Peyer's patch (tissue), 4 donors: Measurements from ENCODE around the gene ZNF837. TPM values are rescaled to one million over a fixed set of nuclear protein-coding genes. Genes with fewer than 3 reads are reported as not detected.
"Not testable (repeated sequence)": the region's sequence is repeated elsewhere in the genome, so short reads cannot be mapped to it uniquely, and the experiment has no call there.

Experiments
- DNase-seq, 3 donors: peaks; one replicate each; pipeline ENCODE4 v3.0.0-alpha.2; 2017 to 2019
- H3K27ac ChIP-seq, 4 donors: fragments of 200-600 bp; sonication (generic); one replicate each; pipeline ENCODE4 v1.5.1; 2016 to 2019
- H3K27me3 ChIP-seq, 2 donors: fragments of 200-600 bp; sonication (generic); one replicate each; pipeline ENCODE4 v1.5.1; 2019
- H3K36me3 ChIP-seq, 3 donors: fragments of 200-600 bp; sonication (generic); one replicate each; pipeline ENCODE4 v1.5.1; 2016 to 2019
- H3K4me1 ChIP-seq, 4 donors: fragments of 200-600 bp; sonication (generic); one replicate each; pipeline ENCODE4 v1.5.1; 2016 to 2019
- H3K4me3 ChIP-seq, 4 donors: fragments of 200-600 bp; sonication (generic); 1 replicate in 3 of 4; 2 replicates in 1 of 4; pipeline ENCODE4 v1.5.1; 2016 to 2019; ENCODE audit warnings: mild to moderate bottlenecking in 1 of 4
- H3K9me3 ChIP-seq, 4 donors: fragments of 200-600 bp; sonication (generic); one replicate each; pipeline ENCODE4 v1.5.1; 2016 to 2019; ENCODE audit warnings: mild to moderate bottlenecking in 1 of 4
- CTCF ChIP-seq, 6 experiments: fragments of 450-650 bp in 4 of 6; fragments of 200-600 bp in 2 of 6; sonication (generic) in 1 of 6; IDR thresholded peaks; one replicate each; pipeline ENCODE4 v1.5.1; 2017 to 2019; ENCODE audit warnings: antibody characterized with exemption in 6 of 6, mild to moderate bottlenecking in 3 of 6, moderate library complexity in 1 of 6
- POLR2A ChIP-seq, 2 donors: fragments of 450-650 bp; IDR thresholded peaks; one replicate each; pipeline ENCODE4 v1.5.1; 2017; ENCODE audit warnings: antibody characterized with exemption in 2 of 2, mild to moderate bottlenecking in 2 of 2, moderate library complexity in 2 of 2
- total RNA-seq, 4 donors: library from RNA; depleted of rRNA; stranded (reverse); fragments of >200 nt; gene quantifications; one replicate each; pipeline ENCODE4 v1.1.0, GENCODE V29; 2016

Gene ZNF837
- total RNA-seq, 4 donors from 2014 or later = 3.3 to 10.9 (median 7.7) TPM

DNA sequence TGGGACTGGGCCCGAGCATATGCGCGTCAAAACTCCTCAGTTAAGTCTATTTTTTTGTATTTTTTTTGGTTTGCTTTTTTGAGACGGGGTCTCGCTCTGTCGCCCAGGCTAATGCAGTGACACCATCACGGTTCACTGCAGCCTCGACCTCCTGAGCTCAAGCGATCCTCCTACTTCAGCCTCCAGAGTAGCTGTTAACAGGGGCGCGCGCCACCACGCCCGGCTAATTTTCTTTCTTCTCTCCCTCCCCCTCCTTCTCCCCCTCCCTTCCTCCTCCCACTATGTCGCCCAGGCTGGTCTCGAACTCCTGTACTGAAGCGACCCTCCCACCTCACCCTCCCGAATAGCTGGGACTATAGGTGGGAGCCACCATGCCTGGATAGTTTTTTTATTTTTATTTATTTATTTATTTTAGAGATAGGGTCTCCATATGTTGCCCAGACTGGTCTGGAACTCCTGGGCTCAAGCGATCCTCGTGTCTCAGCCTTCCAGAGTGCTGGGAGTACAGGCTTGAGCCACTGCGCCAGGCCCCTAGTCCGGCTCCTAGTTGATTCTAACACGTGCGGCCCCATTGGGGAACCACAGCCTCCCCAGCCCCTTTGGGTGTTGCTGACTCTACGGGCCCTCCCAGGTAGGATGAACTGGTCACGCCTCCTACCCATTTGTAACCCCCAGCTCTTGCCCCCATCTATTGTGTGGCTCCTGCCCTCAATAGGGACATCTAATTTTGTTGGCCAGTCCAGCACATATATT, 806 bp upstream of the ZNF837 start:
- Histone ChIP-seq H3K9me3 (no peaks in the 10 kb centered on the region), H3K27ac (peak overlapping the region; percentile 72 to 96 (median 89)), H3K4me3 (peak overlapping the region; percentile 60 to 83 (median 78)), H3K27me3 (no peaks in the 10 kb centered on the region), H3K4me1 (peaks cover 0 to 33% (median 18%) of the 10 kb centered on the region in 4 donors), H3K36me3 (no peaks in the 10 kb centered on the region)
- DNase-seq = no peak
- no peak for TF ChIP-seq POLR2A (IDR thresholded peaks at IDR 0.05)
- no peak for TF ChIP-seq CTCF (IDR thresholded peaks at IDR 0.05)

- Histone ChIP-seq H3K4me1 (peaks cover 0 to 22% (median 10%) of the 10 kb centered on the region in 4 donors), H3K9me3 (no peaks in the 10 kb centered on the region), H3K4me3 (peak overlapping the region; percentile 60 to 83 (median 78)), H3K27me3 (no peaks in the 10 kb centered on the region), H3K27ac (peak overlapping the region; percentile 86 to 96 (median 92)), H3K36me3 (no peaks in the 10 kb centered on the region)
- no peak for DNase-seq
- TF ChIP-seq CTCF (IDR thresholded peaks at IDR 0.05) = no peak
Measured at GRCh38 chr19:58380037-58380661, 681 bp downstream of the ZNF837 start.

- H3K27me3 ChIP-seq = no peaks in the 10 kb centered on the region
- H3K4me1 ChIP-seq = peaks cover 0 to 22% (median 10%) of the 10 kb centered on the region in 4 donors
- DNase-seq = no peak
- no peaks in the 10 kb centered on the region for H3K9me3 ChIP-seq
- H3K36me3 ChIP-seq = no peaks in the 10 kb centered on the region
- H3K4me3 ChIP-seq = no peak overlapping the region
- peak overlapping the region in 1 of 4 donors; percentile 92 for H3K27ac ChIP-seq
- TF ChIP-seq POLR2A (IDR thresholded peaks at IDR 0.05) = no peak
- TF ChIP-seq CTCF (IDR thresholded peaks at IDR 0.05) = no peak
Measured at GRCh38 chr19:58379246-58379645, 1.6 kb downstream of the ZNF837 start.

- peaks cover 0 to 17% (median 7%) of the 10 kb centered on the region in 4 donors for H3K4me1 ChIP-seq
- not testable (repeated sequence) for H3K27ac ChIP-seq, H3K9me3 ChIP-seq, H3K36me3 ChIP-seq, DNase-seq, H3K4me3 ChIP-seq, H3K27me3 ChIP-seq
Measured at GRCh38 chr19:58376724-58377123, 4.1 kb downstream of the ZNF837 start.

DNA sequence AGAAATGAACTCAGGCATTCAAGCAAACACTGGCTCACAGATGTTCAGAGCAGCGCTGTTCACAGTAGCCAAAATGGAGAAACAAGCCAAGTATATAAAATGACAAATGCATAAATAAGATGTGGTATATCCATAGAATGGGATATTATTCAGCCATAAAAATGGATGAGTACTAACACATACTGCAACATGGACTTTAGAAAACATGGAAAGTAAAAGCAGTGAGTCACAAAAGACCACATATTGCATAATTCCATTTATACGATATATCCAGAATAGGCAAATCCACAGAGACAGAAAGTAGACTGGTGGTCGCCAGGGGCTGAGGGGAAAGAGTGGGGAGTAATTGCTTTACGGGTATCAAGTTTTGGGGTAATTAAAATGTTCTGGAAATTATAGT, 6.6 kb downstream of the ZNF837 start:
- DNase-seq = no peak
- Histone ChIP-seq H3K9me3 (no peaks in the 10 kb centered on the region), H3K27me3 (no peaks in the 10 kb centered on the region), H3K4me3 (no peak overlapping the region), H3K4me1 (peaks cover 0 to 3% (median 0%) of the 10 kb centered on the region in 4 donors), H3K27ac (no peak overlapping the region), H3K36me3 (no peaks in the 10 kb centered on the region)
- TF ChIP-seq CTCF (IDR thresholded peaks at IDR 0.05) (no peak), POLR2A (IDR thresholded peaks at IDR 0.05) (no peak)
